ENCODE results near the gene MRRF. TPM values are rescaled to one million over a fixed set of nuclear protein-coding genes. Genes with fewer than 3 reads are reported as not detected.
"Not testable (repeated sequence)": the region's sequence is repeated elsewhere in the genome, so short reads cannot be mapped to it uniquely, and the experiment has no call there.

MRRF gene
- total RNA-seq, 1 experiment from 2014 or later: 26.2 TPM

- not testable (repeated sequence) for H3K27me3 ChIP-seq (ENCODE audit: control insufficient read depth, insufficient read depth, low read length); H3K4me3 ChIP-seq (ENCODE audit: insufficient read depth, low read depth, low read length); DNase-seq; H3K36me3 ChIP-seq (replicated peaks; ENCODE audit: control insufficient read depth, insufficient read depth, low read length)
These were observed 60.0 kb downstream of the MRRF start for GRCh38 chr9:122324665-122325064.

GRCh38 chr9:122325124-122325523 lies 60.4 kb downstream of the MRRF start:
- no peak for DNase-seq
- Histone ChIP-seq H3K27me3 (ENCODE audit: control insufficient read depth, insufficient read depth, low read length) (no peaks in the 10 kb centered on the region), H3K4me3 (ENCODE audit: insufficient read depth, low read depth, low read length) (no peak overlapping the region)

GRCh38 chr9:122327175-122327574 lies 62.5 kb downstream of the MRRF start:
- H3K27me3 ChIP-seq (ENCODE audit: control insufficient read depth, insufficient read depth, low read length): no peaks in the 10 kb centered on the region
- no peak overlapping the region for H3K4me3 ChIP-seq (ENCODE audit: insufficient read depth, low read depth, low read length)
- no peak for DNase-seq
- peaks cover 7% of the 10 kb centered on the region for H3K36me3 ChIP-seq (replicated peaks; ENCODE audit: control insufficient read depth, insufficient read depth, low read length)

More at GRCh38 chr9:122325124-122325523, 60.4 kb downstream of the MRRF start:
- peaks cover 7% of the 10 kb centered on the region for H3K36me3 ChIP-seq (replicated peaks; ENCODE audit: control insufficient read depth, insufficient read depth, low read length)

GRCh38 chr9:122329597-122329996 lies 64.9 kb downstream of the MRRF start:
- Histone ChIP-seq H3K27me3 (ENCODE audit: control insufficient read depth, insufficient read depth, low read length) (no peaks in the 10 kb centered on the region), H3K36me3 (replicated peaks; ENCODE audit: control insufficient read depth, insufficient read depth, low read length) (peaks cover 1% of the 10 kb centered on the region; the same call in 1 of the 2 replicates), H3K4me3 (ENCODE audit: insufficient read depth, low read depth, low read length) (no peak overlapping the region)
- peak; percentile 30 for DNase-seq

GRCh38 chr9:122330466-122330865 lies 65.8 kb downstream of the MRRF start:
- not testable (repeated sequence) for DNase-seq; H3K4me3 ChIP-seq (ENCODE audit: insufficient read depth, low read depth, low read length); H3K27me3 ChIP-seq (ENCODE audit: control insufficient read depth, insufficient read depth, low read length); H3K36me3 ChIP-seq (replicated peaks; ENCODE audit: control insufficient read depth, insufficient read depth, low read length)

GRCh38 chr9:122331523-122331927 lies 66.8 kb downstream of the MRRF start:
- DNase-seq: no peak
- Histone ChIP-seq H3K27me3 (ENCODE audit: control insufficient read depth, insufficient read depth, low read length) (no peaks in the 10 kb centered on the region), H3K4me3 (ENCODE audit: insufficient read depth, low read depth, low read length) (no peak overlapping the region), H3K36me3 (replicated peaks; ENCODE audit: control insufficient read depth, insufficient read depth, low read length) (no peaks in the 10 kb centered on the region; the same call in 1 of the 2 replicates)

GRCh38 chr9:122332083-122332482 lies 67.4 kb downstream of the MRRF start:
- Histone ChIP-seq H3K27me3 (ENCODE audit: control insufficient read depth, insufficient read depth, low read length) (no peaks in the 10 kb centered on the region), H3K4me3 (ENCODE audit: insufficient read depth, low read depth, low read length) (no peak overlapping the region), H3K36me3 (replicated peaks; ENCODE audit: control insufficient read depth, insufficient read depth, low read length) (no peaks in the 10 kb centered on the region; the same call in 1 of the 2 replicates)
- DNase-seq: peak; percentile 50

- Histone ChIP-seq H3K36me3 (replicated peaks; ENCODE audit: control insufficient read depth, insufficient read depth, low read length) (no peaks in the 10 kb centered on the region; the same call in 1 of the 2 replicates), H3K4me3 (ENCODE audit: insufficient read depth, low read depth, low read length) (no peak overlapping the region), H3K27me3 (ENCODE audit: control insufficient read depth, insufficient read depth, low read length) (no peaks in the 10 kb centered on the region)
- no peak for DNase-seq
These were observed 68.0 kb downstream of the MRRF start for GRCh38 chr9:122332644-122333043.

GRCh38 chr9:122333169-122333808 lies 68.6 kb downstream of the MRRF start:
- H3K4me3 ChIP-seq (ENCODE audit: insufficient read depth, low read depth, low read length): no peak overlapping the region
- DNase-seq: peak; percentile 43
- H3K36me3 ChIP-seq (replicated peaks; ENCODE audit: control insufficient read depth, insufficient read depth, low read length): no peaks in the 10 kb centered on the region; the same call in 1 of the 2 replicates
- no peaks in the 10 kb centered on the region for H3K27me3 ChIP-seq (ENCODE audit: control insufficient read depth, insufficient read depth, low read length)

- DNase-seq: no peak
- Histone ChIP-seq H3K4me3 (ENCODE audit: insufficient read depth, low read depth, low read length) (no peak overlapping the region), H3K36me3 (replicated peaks; ENCODE audit: control insufficient read depth, insufficient read depth, low read length) (no peaks in the 10 kb centered on the region), H3K27me3 (ENCODE audit: control insufficient read depth, insufficient read depth, low read length) (peaks cover 2% of the 10 kb centered on the region)
These were observed 70.2 kb downstream of the MRRF start for GRCh38 chr9:122334916-122335315.

GRCh38 chr9:122336189-122336588 lies 71.5 kb downstream of the MRRF start:
- H3K27me3 ChIP-seq (ENCODE audit: control insufficient read depth, insufficient read depth, low read length): peaks cover 2% of the 10 kb centered on the region
- no peak for DNase-seq
- no peak overlapping the region for H3K4me3 ChIP-seq (ENCODE audit: insufficient read depth, low read depth, low read length)
- no peaks in the 10 kb centered on the region for H3K36me3 ChIP-seq (replicated peaks; ENCODE audit: control insufficient read depth, insufficient read depth, low read length)

- peak; percentile 88 for DNase-seq
- peaks cover 2% of the 10 kb centered on the region for H3K27me3 ChIP-seq (ENCODE audit: control insufficient read depth, insufficient read depth, low read length)
- H3K36me3 ChIP-seq (replicated peaks; ENCODE audit: control insufficient read depth, insufficient read depth, low read length): no peaks in the 10 kb centered on the region
- no peak overlapping the region for H3K4me3 ChIP-seq (ENCODE audit: insufficient read depth, low read depth, low read length)
These were observed 72.3 kb downstream of the MRRF start for GRCh38 chr9:122336866-122337555.

- H3K36me3 ChIP-seq (replicated peaks; ENCODE audit: control insufficient read depth, insufficient read depth, low read length): no peaks in the 10 kb centered on the region
- no peak overlapping the region for H3K4me3 ChIP-seq (ENCODE audit: insufficient read depth, low read depth, low read length)
- DNase-seq: no peak
- peaks cover 2% of the 10 kb centered on the region for H3K27me3 ChIP-seq (ENCODE audit: control insufficient read depth, insufficient read depth, low read length)
These were observed 72.9 kb downstream of the MRRF start for GRCh38 chr9:122337556-122337929.

- DNase-seq: no peak
- H3K36me3 ChIP-seq (replicated peaks; ENCODE audit: control insufficient read depth, insufficient read depth, low read length): no peaks in the 10 kb centered on the region
- peaks cover 2% of the 10 kb centered on the region for H3K27me3 ChIP-seq (ENCODE audit: control insufficient read depth, insufficient read depth, low read length)
- H3K4me3 ChIP-seq (ENCODE audit: insufficient read depth, low read depth, low read length): no peak overlapping the region
These were observed 73.9 kb downstream of the MRRF start for GRCh38 chr9:122338536-122338935.

GRCh38 chr9:122338994-122339393 lies 74.3 kb downstream of the MRRF start:
- Histone ChIP-seq H3K36me3 (replicated peaks; ENCODE audit: control insufficient read depth, insufficient read depth, low read length) (no peaks in the 10 kb centered on the region), H3K27me3 (ENCODE audit: control insufficient read depth, insufficient read depth, low read length) (peaks cover 2% of the 10 kb centered on the region), H3K4me3 (ENCODE audit: insufficient read depth, low read depth, low read length) (no peak overlapping the region)
- no peak for DNase-seq
